ENCODE data around the gene SPECC1L.

The SPECC1L gene

DNA sequence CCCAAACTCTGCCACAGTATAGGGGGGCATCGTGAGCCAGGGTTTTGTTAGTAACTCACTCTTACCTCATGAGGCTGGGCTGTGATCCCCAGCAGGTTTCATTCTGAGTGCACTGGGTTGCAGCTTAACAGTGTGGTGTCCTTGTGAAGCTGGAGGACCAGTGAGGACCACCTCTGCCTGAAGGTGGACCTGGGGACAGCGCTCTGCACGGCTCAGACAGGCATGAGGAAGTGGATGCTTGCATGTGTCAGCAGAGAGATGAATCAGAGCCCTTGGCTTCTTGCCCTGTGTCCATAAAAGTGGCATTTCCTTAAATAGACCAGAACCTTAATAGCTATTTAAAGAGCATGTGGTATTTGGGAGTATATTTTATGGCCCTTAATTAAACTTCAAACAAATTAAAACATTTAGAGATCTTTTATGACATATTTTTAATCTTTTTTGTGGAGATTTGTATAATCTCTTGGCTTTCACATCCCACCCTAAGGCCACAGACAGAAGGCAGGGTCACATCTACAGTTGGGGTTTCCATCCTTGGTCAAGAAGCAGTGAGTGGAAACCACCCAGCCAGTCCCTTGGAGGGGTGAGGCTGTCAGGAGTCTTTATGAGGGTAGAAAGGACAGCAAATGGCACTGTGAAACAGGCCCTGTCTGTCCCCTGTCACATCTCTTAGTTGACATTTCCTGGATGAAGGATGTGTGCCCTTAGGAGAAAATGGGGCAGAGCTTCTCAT, 132.0 kb downstream of the SPECC1L start:
- no peak for TF ChIP-seq ZNF274 (IDR thresholded peaks at IDR 0.05; ENCODE audit: low read depth, low read length)
- H3K4me3 ChIP-seq (ENCODE audit: low read length) = no peak overlapping the region

DNA sequence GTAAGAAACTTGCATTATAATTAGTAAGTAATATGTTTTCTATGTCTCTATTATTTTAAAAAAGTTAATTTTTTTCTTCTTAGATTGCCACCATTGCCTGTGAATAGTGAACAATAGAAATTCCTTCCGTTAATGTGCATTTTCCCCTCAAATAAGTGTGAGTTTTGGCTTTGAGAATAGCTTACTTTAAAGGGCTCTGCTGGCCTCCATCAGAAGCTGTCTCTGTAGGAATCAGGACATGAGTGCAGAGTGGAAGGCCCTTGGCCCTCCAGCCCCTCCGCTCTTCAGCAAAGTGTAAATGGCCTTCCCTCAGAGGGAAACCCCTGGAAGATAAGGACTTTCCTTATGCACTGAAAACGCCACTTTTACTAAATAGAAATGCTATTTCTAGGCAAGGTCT, 132.7 kb downstream of the SPECC1L start:
- no peak for TF ChIP-seq ZNF274 (IDR thresholded peaks at IDR 0.05; ENCODE audit: low read depth, low read length)
- H3K4me3 ChIP-seq (ENCODE audit: low read length) = no peak overlapping the region

DNA sequence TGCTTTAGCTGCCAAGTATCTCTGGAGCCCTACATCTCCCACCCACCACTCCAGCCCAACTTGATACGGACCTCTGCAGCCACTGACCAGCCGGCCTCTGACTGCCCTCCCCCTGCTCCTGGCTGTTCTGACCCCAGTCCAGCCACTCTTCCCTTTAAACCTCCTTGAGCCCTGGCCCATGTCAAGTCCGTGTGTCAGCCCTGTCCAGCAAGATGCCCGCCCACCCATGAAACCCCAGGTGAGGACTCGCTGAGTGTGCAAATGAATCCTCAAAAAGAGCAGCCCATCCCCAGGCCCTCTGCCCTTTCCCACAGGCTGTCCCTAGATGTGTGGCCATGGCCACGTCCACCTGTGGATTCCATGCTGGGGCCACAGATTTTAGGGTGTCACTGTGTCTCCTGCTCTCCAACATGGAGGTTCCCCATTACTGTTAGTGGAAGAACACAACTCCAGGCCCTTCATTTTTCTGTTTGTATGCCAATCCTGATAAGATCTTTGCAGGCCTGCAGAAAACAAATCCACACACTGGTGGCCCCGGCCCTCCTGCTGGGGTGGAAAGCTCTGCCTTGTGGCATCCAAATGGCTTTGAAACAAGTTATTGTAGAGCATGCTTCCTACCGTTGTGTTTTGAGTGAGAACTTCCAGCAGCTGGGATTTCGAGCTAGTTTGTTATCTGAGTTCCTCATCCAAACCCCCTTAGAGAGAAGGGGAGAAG, 134.1 kb downstream of the SPECC1L start:
- no peak overlapping the region for H3K4me3 ChIP-seq (ENCODE audit: low read length)
- no peak for TF ChIP-seq ZNF274 (IDR thresholded peaks at IDR 0.05; ENCODE audit: low read depth, low read length)

DNA sequence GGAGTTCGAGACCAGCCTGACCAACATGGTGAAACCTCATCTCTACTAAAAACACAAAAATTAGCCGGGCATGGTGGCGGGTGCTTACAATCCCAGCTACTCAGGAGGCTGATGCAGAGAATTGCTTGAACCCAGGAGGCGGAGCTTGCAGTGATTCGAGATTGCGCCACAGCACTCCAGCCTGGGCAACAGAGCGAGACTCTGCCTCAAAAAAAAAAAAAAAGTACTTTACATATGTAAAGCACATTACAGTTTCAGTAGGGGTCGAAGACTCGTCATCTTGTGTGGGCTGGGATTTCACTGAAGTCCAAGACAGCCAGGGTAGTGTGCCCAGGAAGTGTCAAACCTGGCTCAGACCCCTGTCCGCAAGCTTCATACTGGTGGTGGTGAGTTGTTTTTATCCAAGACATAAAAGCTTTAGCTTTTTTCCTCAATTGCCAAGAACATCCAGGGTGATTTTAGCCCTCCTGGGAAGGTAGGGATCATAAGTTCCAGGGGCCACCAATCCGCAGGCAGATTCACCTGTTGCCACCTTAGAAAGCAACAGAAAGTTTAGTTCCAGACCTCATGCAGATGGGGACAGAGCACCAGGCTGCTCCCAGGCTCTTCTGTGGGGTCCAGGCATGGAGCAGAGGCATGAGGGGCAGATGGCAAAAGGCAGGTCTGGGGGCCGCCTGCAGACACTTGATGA, 135.1 kb downstream of the SPECC1L start:
- no peak for TF ChIP-seq ZNF274 (IDR thresholded peaks at IDR 0.05; ENCODE audit: low read depth, low read length)

DNA sequence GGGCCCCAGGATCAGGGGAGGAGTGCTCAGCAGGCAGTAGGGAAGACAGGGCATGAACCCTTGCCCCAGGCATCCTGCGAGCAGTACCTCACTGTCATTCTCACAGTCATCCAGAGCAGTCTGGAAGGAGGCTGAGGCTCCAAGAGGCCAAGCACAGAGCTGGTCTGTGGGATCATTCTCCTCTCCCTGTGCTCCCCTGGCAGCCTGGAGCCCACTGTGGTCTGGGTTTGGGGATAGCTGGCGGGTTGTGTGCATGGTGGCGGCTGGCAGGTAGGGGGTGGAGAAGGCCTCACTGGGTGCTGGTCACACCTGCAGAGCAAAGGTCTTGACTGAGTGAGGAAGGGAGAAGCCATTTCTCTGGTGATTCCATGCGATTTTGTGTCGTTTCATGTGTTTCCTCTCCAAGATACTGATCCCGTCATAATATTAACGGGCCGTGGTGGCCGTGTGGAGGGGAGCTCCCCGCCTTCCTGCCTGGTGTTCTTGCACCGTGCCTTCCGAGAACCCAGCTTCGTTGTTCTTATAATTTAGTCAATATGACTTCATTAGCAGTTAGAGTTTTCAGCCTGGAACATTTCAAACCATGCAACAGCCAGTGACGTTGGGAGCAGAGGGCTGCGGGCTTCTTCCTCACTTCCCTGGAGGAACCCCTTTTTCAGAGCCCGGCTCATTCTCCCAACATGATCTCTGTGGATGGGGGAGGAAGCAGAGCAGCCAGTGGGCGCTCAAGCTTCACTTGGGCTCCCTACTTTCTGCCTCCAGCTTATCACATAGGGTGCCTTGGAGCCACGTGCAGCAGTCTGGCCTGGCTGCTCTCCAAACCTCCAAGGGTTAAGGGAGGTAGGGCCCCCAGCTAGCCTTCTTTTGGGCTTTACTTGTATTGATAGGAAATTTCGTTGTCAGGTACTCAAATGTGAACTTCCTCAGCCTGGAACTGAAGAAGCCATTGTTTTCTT, 136.0 kb downstream of the SPECC1L start:
- TF ChIP-seq ZNF274 (IDR thresholded peaks at IDR 0.05; ENCODE audit: low read depth, low read length) = no peak
- no peak overlapping the region for H3K4me3 ChIP-seq (ENCODE audit: low read length)

More for the DNA sequence above, 135.1 kb downstream of the SPECC1L start:
- H3K4me3 ChIP-seq (ENCODE audit: low read length) = no peak overlapping the region

DNA sequence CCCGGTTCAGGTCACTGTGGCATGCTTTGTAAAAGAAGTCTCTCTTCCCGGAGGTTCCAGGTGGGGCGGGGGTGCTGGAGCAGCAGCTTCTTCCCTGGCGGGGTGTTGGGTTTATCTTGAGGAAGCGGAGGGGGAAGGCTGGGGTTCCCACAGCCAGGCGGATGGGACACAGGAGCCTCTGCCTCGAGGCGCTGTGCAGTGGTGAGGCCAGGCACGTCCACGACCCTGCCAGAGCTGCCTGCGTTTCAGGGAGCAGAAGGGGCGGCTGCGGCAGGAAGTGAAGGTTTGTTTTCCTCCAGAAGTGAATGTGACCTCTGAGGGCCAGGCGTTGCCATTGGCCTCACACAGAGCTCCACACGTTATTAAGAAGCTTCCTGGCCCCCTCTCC, 136.6 kb downstream of the SPECC1L start:
- H3K4me3 ChIP-seq (ENCODE audit: low read length) = no peak overlapping the region
- TF ChIP-seq ZNF274 (IDR thresholded peaks at IDR 0.05; ENCODE audit: low read depth, low read length) = no peak

DNA sequence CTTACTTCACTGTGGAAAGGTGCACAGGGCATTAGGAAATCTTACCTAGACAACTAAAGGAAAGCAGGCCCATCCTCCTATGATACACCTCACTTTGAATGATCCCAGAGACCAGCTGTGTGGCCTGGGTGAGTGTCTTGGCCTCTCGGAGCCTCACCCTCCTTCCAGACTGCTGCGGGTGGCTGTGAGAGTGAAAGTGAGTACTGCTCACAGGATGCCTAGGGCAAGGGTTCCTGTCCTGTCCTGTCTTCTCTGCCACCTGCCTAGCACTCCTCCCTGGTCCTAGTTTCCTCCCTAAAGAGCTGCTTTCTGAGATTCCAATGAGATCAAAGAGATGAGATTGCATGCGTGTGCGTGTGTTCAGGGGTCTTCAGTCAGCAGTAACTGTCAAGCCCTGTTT, 137.3 kb downstream of the SPECC1L start:
- no peak for TF ChIP-seq ZNF274 (IDR thresholded peaks at IDR 0.05; ENCODE audit: low read depth, low read length)
- H3K4me3 ChIP-seq (ENCODE audit: low read length) = no peak overlapping the region

DNA sequence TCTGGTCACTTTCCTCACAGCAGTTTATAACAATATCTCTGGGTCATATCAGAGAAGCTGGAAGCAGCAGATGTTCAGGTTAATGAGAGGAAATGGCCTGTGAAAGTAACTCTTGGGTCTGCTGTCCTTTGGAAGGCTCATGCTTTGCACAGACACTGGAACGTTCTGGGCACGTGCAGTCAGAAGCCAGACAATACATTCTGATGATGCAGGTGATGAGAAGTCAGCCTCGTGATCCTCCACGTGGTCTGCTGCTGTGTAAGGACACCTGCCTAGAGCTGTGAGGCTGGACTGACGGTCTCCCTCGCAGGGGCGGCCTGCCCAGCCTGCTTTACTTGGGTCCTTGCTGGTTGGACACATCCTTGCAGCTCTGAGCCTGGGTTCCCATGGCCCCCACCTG, 138.0 kb downstream of the SPECC1L start:
- no peak for TF ChIP-seq ZNF274 (IDR thresholded peaks at IDR 0.05; ENCODE audit: low read depth, low read length)

DNA sequence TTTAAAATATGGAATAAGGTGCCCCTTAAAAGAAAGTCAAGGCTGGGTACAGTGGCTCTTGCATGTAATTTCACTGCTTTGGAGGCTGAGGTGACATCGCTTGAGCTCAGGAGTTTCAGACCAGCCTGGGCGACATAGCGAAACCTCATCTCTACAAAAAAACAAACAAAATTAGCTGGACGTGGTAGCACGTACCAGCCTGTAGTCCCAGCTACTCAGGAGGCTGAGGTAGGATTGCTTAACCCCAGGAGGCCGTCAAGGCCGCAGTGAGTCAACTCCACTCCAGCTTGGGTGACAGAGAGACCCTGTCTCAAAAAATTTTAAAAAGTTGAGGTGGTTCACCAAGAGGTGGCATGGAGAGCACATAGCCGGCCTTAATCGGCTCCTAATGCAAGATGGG, 139.1 kb downstream of the SPECC1L start:
- no peak for TF ChIP-seq ZNF274 (IDR thresholded peaks at IDR 0.05; ENCODE audit: low read depth, low read length)
- H3K4me3 ChIP-seq (ENCODE audit: low read length) = no peak overlapping the region

More for the DNA sequence above, 138.0 kb downstream of the SPECC1L start:
- no peak overlapping the region for H3K4me3 ChIP-seq (ENCODE audit: low read length)

DNA sequence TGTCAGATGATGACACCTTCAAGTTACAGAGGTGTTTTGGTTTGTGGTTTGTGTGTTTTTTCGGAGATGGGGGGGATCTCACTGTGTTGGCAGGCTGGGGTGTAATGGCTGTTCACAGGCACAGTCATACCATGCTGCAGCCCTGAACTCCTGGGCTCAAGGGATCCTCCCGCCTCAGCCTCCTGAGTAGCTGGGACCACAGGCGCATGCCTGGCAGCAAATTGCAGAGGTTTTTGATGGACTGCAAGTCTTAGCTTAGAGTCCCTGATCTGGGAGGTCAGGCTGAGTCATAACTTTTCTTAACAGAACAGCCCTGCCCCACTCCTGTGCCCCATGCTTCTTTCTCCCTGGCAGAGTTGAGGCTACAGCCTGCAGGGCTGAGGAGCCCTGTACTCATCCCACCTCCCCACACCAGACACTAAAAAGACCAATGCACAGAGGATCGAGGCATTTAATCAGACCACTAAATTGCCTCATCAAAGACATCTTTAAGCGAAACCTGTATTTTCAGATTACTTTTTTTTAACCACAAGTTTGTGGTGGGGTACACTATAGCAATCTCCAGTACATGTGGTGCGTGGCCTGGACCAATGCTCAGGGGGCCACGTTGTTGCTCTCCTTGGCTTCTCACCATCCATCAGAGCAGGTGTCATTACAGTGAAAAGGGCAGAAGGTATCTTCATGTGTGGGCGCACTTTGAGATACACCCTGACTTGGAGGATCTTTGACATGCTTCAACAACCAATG, 139.7 kb downstream of the SPECC1L start:
- no peak overlapping the region for H3K4me3 ChIP-seq (ENCODE audit: low read length)
- no peak for TF ChIP-seq ZNF274 (IDR thresholded peaks at IDR 0.05; ENCODE audit: low read depth, low read length)

DNA sequence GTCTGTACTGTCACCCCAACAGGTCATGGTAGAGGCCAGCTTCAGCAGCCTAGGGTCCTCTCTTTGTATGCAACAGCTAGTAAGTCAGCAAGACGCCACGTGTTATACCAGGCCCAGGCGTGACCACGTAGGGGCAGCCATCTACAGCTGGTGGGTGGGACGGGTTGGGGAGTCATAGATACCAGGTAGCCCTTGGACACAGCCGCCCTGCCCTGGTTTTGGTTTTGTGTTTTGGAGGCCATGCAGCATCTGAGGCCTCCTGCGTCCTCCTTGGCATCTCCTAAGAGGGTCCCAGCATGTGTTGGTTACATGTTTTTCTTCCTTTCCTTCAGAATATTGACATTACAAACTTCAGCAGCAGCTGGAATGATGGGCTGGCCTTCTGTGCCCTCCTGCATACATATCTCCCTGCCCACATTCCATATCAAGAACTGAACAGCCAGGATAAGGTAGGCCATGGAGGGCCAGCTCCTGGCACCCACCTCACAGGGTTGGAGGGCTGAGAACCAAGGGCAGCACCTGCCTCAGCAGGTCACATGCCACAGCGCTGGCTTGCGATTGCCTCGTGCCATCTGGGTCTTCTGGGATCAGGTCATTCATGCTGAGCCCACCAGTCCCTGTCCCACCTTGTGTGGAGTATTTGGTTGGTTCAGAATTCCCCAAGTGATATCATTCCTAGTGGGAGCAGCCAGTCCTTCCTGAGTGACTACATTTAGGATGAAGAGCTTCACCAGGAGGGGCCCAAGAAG, 140.8 kb downstream of the SPECC1L start:
- TF ChIP-seq ZNF274 (IDR thresholded peaks at IDR 0.05; ENCODE audit: low read depth, low read length) = no peak
- no peak overlapping the region for H3K4me3 ChIP-seq (ENCODE audit: low read length)

DNA sequence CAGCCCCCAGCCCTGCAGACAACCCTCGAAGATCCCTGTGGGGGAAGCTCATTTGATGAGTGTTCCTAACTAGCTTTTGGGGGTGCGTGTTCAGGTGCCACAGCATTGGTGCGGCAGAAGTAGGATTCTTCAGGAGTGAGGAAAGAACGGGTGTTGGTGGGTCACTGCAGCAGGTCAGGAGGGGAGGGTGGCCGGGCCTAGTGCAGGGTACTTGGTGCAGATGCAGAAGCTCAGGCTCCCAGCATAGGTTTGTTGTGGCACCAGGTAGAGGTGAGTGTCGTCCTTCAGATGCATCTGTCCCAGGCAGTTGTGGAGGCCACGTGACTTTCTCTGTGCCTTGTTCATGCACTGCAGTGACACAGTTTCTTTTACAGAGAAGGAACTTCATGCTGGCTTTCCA, 141.6 kb downstream of the SPECC1L start:
- TF ChIP-seq ZNF274 (IDR thresholded peaks at IDR 0.05; ENCODE audit: low read depth, low read length) = no peak
- H3K4me3 ChIP-seq (ENCODE audit: low read length) = no peak overlapping the region

Data from GM08714 (cell line).